Measurements from ENCODE around the gene FANCM. TPM values are rescaled to one million over a fixed set of nuclear protein-coding genes. Genes with fewer than 3 reads are reported as not detected.

FANCM gene
- total RNA-seq, 2 experiments from 2014 or later = 12.7 to 13.3 TPM

Other genes with a start within 250 kb of the FANCM start
- gene KLHL28, start 174.0 kb upstream of the FANCM start, total RNA-seq = 10 to 100 TPM; 19.1 to 19.8 TPM
- gene TOGARAM1, start 173.7 kb upstream of the FANCM start, total RNA-seq = 1 to 10 TPM; 6.5 to 6.6 TPM
- gene PRPF39, start 51.8 kb upstream of the FANCM start, total RNA-seq = 10 to 100 TPM; 35.6 to 42.7 TPM
- gene FKBP3, start 1.4 kb upstream of the FANCM start, total RNA-seq = 10 to 100 TPM; 54.9 to 57.7 TPM
- 10 to 100 TPM; 66.3 to 66.9 TPM for gene MIS18BP1, start 117.3 kb downstream of the FANCM start, total RNA-seq

Measured in activated CD4-positive, alpha-beta memory T cell treated with anti-CD3 and anti-CD28 coated beads, Interleukin-2, amount 10 ng/mL, durations not matched to agents 7 days and 5 days (primary cell).